ENCODE measurements around the gene SURF6.
"Not testable (repeated sequence)": the region's sequence is repeated elsewhere in the genome, so short reads cannot be mapped to it uniquely, and the experiment has no call there.

Gene SURF6

GRCh38 chr9:133283255-133284032 is 52.5 kb downstream of the SURF6 start:
- not testable (repeated sequence) for H3K9ac ChIP-seq (ENCODE audit: low read length in 2 of 2)

GRCh38 chr9:133282464-133283238 is 53.3 kb downstream of the SURF6 start:
- Histone ChIP-seq H3K27ac (ENCODE audit: low read length) (no peak overlapping the region), H3K27me3 (ENCODE audit: control insufficient read depth in 1 of 2, insufficient read depth in 2 of 2, low read length in 2 of 2) (peaks cover 2 to 10% of the 10 kb centered on the region in 2 donors), H3K4me1 (ENCODE audit: control insufficient read depth, insufficient read depth, low read length) (no peaks in the 10 kb centered on the region), H3K9me3 (ENCODE audit: control insufficient read depth in 2 of 2, low read length in 2 of 2) (no peaks in the 10 kb centered on the region), H3K4me3 (ENCODE audit: low read length in 2 of 2) (no peak overlapping the region), H3K9ac (ENCODE audit: low read length in 2 of 2) (no peak overlapping the region), H3K36me3 (ENCODE audit: control insufficient read depth in 2 of 2, insufficient read depth in 2 of 2, low read length in 2 of 2) (no peaks in the 10 kb centered on the region)

More at GRCh38 chr9:133283255-133284032, 52.5 kb downstream of the SURF6 start:
- H3K36me3 ChIP-seq (ENCODE audit: control insufficient read depth in 2 of 2, insufficient read depth in 2 of 2, low read length in 2 of 2); H3K4me1 ChIP-seq (ENCODE audit: control insufficient read depth, insufficient read depth, low read length); H3K27ac ChIP-seq (ENCODE audit: low read length); H3K4me3 ChIP-seq (ENCODE audit: low read length in 2 of 2); H3K9me3 ChIP-seq (ENCODE audit: control insufficient read depth in 2 of 2, low read length in 2 of 2): not testable (repeated sequence)
- H3K27me3 ChIP-seq (ENCODE audit: control insufficient read depth in 1 of 2, insufficient read depth in 2 of 2, low read length in 2 of 2) = peaks cover 0 to 10% of the 10 kb centered on the region in 2 donors

GRCh38 chr9:133280392-133280791 is 55.6 kb downstream of the SURF6 start:
- Histone ChIP-seq H3K4me3 (ENCODE audit: low read length in 2 of 2) (no peak overlapping the region), H3K9ac (ENCODE audit: low read length in 2 of 2) (no peak overlapping the region), H3K36me3 (ENCODE audit: control insufficient read depth in 2 of 2, insufficient read depth in 2 of 2, low read length in 2 of 2) (no peaks in the 10 kb centered on the region), H3K9me3 (ENCODE audit: control insufficient read depth in 2 of 2, low read length in 2 of 2) (no peaks in the 10 kb centered on the region), H3K4me1 (ENCODE audit: control insufficient read depth, insufficient read depth, low read length) (no peaks in the 10 kb centered on the region), H3K27me3 (ENCODE audit: control insufficient read depth in 1 of 2, insufficient read depth in 2 of 2, low read length in 2 of 2) (peaks cover 10 to 11% of the 10 kb centered on the region in 2 donors), H3K27ac (ENCODE audit: low read length) (no peak overlapping the region)
